ENCODE measurements around the gene ASTN1. TPM values are rescaled to one million over a fixed set of nuclear protein-coding genes. Genes with fewer than 3 reads are reported as not detected.

ASTN1 gene
- total RNA-seq, 1 donor from 2014 or later = not detected

DNA sequence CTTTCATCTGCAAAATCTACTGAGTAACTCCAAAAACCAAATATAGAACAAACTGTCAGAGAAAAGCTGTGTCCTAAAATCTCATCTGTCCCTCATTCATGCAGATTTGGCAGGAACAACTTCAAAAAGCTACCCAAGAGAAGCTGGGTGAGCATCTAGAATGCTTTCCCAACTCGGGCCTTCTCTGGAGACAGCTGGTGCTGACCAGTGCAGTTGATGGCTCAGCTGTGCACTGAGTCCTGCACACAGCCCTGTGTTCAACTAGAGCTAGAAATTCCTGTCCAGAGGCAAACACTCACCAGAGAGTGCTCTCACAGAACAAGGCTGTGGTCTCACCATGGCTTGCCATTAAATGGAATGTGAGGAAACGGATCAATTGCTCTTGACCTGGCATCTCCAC lies 202.8 kb downstream of the ASTN1 start:
- no peak for DNase-seq (ENCODE audit: low read depth)
- TF ChIP-seq, protein P1, sequence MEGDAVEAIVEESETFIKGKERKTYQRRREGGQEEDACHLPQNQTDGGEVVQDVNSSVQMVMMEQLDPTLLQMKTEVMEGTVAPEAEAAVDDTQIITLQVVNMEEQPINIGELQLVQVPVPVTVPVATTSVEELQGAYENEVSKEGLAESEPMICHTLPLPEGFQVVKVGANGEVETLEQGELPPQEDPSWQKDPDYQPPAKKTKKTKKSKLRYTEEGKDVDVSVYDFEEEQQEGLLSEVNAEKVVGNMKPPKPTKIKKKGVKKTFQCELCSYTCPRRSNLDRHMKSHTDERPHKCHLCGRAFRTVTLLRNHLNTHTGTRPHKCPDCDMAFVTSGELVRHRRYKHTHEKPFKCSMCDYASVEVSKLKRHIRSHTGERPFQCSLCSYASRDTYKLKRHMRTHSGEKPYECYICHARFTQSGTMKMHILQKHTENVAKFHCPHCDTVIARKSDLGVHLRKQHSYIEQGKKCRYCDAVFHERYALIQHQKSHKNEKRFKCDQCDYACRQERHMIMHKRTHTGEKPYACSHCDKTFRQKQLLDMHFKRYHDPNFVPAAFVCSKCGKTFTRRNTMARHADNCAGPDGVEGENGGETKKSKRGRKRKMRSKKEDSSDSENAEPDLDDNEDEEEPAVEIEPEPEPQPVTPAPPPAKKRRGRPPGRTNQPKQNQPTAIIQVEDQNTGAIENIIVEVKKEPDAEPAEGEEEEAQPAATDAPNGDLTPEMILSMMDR (IDR thresholded peaks at IDR 0.05; ENCODE audit: insufficient read depth, low read length, severe bottlenecking) = no peak
- Histone ChIP-seq H3K27me3 (ENCODE audit: control insufficient read depth, insufficient read depth, low read length) (no peaks in the 10 kb centered on the region), H3K4me3 (ENCODE audit: low read depth, low read length) (no peak overlapping the region), H3K36me3 (ENCODE audit: control insufficient read depth, insufficient read depth, low read length) (no peaks in the 10 kb centered on the region)
- peak; percentile 58 for FAIRE-seq

DNA sequence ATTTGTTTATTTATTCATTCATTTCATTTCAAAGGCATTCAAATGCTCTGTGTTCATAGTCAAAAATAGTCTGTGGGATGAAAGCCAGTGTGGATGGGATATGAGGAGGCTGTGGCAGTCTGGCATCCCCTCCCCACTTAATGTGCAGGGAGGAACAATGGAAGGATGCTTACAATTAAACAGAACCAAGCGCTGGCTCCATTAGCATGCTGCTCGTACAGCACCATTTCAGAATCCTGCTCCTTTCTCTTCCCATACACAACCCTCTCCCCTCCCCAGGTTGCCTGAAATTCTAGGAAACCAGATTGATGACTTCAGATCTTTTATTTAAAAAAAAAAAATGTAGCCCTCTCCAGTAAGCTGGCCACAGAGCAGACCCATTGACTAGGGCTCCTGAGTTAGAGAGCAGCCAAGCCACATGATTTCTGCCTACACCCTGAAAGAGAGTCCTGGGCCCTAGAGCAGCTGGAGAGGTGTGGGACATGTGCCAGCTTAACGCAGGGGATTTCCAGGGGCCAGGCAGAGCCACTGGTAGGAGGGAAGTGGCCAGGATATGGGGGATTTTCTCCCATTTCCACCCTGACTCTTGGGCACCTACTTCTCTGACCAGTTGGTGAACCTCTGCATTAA lies 205.2 kb downstream of the ASTN1 start:
- TF ChIP-seq, protein P1 (IDR thresholded peaks at IDR 0.05; ENCODE audit: insufficient read depth, low read length, severe bottlenecking) = no peak
- FAIRE-seq = no peak
- no peak overlapping the region for H3K4me3 ChIP-seq (ENCODE audit: low read depth, low read length)

GRCh38 chr1:176957603-176958002 lies 206.9 kb downstream of the ASTN1 start:
- DNase-seq (ENCODE audit: low read depth) (no peak), FAIRE-seq (no peak)
- no peaks in the 10 kb centered on the region for H3K36me3 ChIP-seq (ENCODE audit: control insufficient read depth, insufficient read depth, low read length)
- H3K4me3 ChIP-seq (ENCODE audit: low read depth, low read length) = no peak overlapping the region
- TF ChIP-seq, protein P1 (IDR thresholded peaks at IDR 0.05; ENCODE audit: insufficient read depth, low read length, severe bottlenecking) = no peak
- H3K27me3 ChIP-seq (ENCODE audit: control insufficient read depth, insufficient read depth, low read length) = no peaks in the 10 kb centered on the region

More for the DNA sequence above, 205.2 kb downstream of the ASTN1 start:
- H3K27me3 ChIP-seq (ENCODE audit: control insufficient read depth, insufficient read depth, low read length) = no peaks in the 10 kb centered on the region
- DNase-seq (ENCODE audit: low read depth) = no peak
- no peaks in the 10 kb centered on the region for H3K36me3 ChIP-seq (ENCODE audit: control insufficient read depth, insufficient read depth, low read length)

DNA sequence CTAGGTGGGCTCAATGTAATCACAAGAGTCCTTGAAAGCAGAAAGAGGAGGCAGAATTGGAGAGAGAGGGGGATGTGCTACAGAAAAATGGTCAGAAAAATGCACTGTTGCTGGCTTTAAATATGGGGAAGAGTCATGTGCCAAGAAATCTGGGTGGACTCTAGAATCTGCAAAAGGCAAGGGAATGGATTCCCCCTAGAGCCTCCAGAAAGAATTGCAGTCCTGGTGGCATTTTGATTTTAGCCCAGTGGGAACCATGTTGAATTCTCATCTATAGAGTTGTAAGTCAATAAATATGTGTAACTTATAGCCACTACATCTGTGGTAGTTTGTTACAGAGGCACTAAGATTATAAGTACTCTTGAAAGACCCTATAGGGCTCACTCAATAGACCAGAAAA lies 210.3 kb downstream of the ASTN1 start:
- TF ChIP-seq, protein P1 (IDR thresholded peaks at IDR 0.05; ENCODE audit: insufficient read depth, low read length, severe bottlenecking) = no peak
- DNase-seq (ENCODE audit: low read depth) = no peak
- FAIRE-seq = no peak
- Histone ChIP-seq H3K4me3 (ENCODE audit: low read depth, low read length) (no peak overlapping the region), H3K27me3 (ENCODE audit: control insufficient read depth, insufficient read depth, low read length) (no peaks in the 10 kb centered on the region), H3K36me3 (ENCODE audit: control insufficient read depth, insufficient read depth, low read length) (no peaks in the 10 kb centered on the region)

DNA sequence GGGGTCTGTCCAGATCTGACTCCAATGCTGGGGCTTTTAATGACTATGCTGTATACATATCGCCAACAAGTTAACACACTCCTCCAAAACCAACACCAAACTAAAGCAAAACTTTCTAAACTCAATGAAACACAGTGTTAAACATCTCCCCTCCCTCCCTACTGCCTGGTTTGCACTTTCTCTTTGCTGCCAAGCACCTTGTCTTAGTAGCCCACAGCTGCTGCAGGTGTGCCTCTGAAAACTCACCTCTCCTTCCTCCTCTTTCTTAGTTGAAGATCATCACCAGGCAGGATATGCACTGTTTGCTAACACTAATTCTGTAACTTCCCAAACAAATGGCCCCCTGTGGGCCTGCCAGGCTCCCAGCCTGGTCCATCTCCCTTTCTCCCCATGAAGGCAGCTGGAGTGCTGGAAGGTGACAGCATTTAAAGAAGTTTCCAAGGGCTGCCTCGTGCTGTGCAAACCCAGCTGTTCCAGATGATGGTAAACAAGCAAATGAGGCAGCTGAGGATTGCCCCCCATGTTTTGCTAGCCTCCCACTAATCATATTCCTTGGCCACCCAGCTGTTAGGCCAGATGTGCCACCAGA lies 213.7 kb downstream of the ASTN1 start:
- Histone ChIP-seq H3K27me3 (ENCODE audit: control insufficient read depth, insufficient read depth, low read length) (no peaks in the 10 kb centered on the region), H3K36me3 (ENCODE audit: control insufficient read depth, insufficient read depth, low read length) (no peaks in the 10 kb centered on the region), H3K4me3 (ENCODE audit: low read depth, low read length) (no peak overlapping the region)
- no peak for FAIRE-seq
- DNase-seq (ENCODE audit: low read depth) = no peak
- TF ChIP-seq, protein P1 (IDR thresholded peaks at IDR 0.05; ENCODE audit: insufficient read depth, low read length, severe bottlenecking) = no peak

Measured in bronchial epithelial cell (primary cell).